Measurements from ENCODE around the gene MPPED1.

DNA sequence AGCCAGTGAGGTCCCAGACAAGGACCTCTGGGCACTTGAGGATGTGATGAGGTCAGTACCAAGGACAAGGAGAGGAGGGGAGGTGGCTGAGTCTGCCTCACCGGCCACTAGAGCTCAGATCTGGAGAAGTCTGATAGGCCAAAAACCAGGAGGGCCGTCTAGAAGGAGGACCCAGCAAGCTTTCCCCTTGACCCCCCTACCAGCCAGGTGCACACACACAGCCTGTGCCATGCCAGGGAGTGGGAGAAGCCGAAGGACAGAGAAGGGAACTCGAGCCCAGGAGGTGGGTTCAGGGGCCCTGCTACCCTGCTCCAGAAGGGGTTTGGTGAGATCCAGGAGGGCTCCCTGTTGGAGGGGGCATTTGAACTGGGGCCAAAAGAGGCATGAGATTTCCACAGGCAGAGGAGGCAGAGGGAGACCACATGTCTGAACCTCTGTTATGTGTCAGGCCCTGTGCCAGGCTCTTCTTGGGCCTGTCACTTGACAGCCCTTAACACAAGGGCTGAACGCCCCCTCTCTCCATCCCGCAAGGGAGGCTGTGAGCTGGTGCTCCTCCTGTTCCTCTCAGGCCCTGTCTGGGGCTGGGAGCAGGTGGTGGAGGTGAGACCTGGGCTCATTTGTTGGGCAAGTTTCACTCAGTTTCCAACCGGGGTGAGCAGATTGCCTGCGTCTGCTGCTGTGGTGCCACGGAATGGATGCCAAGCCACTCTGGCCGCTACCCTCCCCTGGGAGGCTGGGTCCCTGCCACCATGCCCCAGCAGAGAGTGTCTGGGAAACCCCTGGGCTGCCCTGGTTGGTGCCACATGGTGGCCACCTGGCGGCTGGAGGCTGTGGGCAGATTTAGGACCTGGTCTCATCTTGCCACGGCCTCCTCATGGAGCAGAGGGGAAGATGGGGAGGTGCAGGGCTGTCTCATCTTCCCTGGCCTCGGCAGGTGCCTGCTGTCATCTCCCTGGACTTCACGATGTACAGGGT is 65.2 kb downstream of the MPPED1 start:
- TF ChIP-seq, protein P1, sequence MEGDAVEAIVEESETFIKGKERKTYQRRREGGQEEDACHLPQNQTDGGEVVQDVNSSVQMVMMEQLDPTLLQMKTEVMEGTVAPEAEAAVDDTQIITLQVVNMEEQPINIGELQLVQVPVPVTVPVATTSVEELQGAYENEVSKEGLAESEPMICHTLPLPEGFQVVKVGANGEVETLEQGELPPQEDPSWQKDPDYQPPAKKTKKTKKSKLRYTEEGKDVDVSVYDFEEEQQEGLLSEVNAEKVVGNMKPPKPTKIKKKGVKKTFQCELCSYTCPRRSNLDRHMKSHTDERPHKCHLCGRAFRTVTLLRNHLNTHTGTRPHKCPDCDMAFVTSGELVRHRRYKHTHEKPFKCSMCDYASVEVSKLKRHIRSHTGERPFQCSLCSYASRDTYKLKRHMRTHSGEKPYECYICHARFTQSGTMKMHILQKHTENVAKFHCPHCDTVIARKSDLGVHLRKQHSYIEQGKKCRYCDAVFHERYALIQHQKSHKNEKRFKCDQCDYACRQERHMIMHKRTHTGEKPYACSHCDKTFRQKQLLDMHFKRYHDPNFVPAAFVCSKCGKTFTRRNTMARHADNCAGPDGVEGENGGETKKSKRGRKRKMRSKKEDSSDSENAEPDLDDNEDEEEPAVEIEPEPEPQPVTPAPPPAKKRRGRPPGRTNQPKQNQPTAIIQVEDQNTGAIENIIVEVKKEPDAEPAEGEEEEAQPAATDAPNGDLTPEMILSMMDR (conservative IDR thresholded peaks at IDR 0.05), result 0 out of 2 replicates have a peak, but pooled peaks have one; percentile 18
- TF ChIP-seq EZH2 (IDR thresholded peaks at IDR 0.05; ENCODE audit: low read depth), result no peak
